ENCODE results near the gene TMEM52B.

- TF ChIP-seq CTCF (conservative IDR thresholded peaks at IDR 0.05; ENCODE audit: low read length) (no peak), EZH2phosphoT487 (IDR thresholded peaks at IDR 0.05; ENCODE audit: borderline replicate concordance) (no peak)
These were observed 26.5 kb downstream of the TMEM52B start for GRCh38 chr12:10205220-10205807.
